NCI-H1436 treated with DMSO at 0.1 percent for 48 hours (cell line): Measurements from ENCODE around the gene S100P.
"Not testable (repeated sequence)": the region's sequence is repeated elsewhere in the genome, so short reads cannot be mapped to it uniquely, and the experiment has no call there.

Source experiments
- DNase-seq: peaks from one replicate; lab custom pipeline; 2025; lab: John Stamatoyannopoulos, UW

S100P gene

DNA sequence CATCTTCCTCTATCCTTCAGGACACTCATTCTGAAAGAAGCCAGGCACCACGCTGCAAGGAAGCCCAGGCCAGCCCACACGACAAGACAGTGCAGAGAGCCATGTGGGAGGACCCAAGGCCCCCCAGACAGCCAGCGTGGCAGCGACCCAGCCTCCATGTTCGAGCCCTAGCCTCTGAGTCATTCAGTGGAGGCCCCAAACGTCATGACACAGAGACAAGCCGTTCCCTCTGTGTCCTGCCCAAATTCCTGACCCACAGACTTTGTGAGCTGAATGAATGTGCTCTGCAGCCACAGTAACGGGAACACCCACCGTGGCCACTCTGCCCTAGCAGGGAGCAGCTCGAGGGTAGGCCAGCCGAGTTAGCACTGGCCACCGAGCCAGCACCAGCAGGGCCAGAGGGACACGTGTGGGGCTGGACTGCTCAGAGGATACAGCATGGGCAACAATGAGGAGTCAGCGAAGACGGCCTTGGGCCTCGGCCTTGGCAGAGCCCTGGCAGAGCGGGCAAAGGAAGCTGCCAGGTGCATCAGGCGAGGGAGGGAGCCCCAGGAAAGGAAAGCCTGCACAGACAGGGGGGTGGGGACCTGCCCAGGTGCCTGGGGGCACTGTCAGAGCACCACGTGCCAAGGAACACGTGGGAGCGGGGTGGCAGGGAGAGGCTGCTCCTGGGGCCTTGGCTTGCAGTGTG is 30.9 kb downstream of the S100P start:
- no peak for DNase-seq

DNA sequence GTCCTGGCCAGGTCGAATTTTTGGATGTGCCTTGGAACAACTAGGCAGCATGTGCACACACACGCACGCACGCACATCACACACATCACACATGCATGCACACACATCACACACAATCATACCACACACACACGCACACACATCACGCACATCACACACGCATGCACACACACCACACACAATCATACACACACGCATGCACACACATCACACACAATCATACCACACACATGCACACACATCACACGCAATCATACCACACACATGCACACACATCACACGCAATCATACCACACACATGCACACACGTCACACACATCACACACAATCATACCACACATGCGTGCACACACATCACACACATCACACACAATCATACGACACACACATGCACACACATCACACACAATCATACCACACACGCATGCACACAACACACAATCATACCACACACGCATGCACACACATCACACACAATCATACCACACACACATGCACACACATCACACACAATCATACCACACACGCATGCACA is 31.8 kb downstream of the S100P start:
- DNase-seq: not testable (repeated sequence)

DNA sequence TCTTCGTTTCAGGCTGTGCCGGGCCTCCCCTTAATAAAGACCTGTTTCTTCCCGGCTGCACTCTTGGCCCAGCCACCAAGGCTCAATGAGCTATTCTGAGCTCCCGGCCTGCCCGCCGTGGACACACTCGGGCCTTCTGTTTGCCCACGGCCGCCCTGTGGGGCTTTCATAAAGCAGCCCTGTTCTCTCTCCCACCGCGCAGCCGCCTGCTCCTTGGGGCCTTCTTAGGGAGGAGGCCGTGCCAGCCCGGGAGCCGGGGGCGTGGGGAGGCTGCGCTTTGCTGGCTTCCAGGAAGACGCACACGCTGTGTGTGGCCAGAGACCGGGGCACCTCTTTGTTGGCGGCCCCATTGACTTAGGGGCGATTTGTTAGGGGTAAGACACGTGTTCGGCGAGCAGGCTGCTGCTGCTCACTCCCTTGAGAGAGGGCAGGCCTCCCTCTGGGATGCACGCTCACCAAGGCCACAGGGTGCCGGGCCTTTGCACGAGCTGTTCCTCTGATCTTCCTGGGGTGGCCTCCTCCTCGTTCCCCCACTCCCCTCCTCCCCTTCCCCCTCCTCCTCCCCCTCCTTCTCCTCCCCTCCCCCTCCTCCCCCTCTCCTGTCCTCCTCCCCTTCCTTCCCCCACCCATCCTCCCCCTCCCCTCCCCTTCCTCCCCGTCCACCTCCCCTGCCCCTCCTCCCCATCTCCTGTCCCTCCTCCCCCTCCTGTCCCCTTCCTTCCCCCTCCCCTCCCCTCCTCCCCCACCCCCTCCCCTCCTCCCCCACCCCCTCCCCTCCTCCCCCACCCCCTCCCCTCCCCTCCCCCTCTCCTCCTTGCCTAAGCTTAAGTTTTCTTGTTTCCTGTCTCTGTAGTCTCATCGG is 33.6 kb downstream of the S100P start:
- DNase-seq: no peak

DNA sequence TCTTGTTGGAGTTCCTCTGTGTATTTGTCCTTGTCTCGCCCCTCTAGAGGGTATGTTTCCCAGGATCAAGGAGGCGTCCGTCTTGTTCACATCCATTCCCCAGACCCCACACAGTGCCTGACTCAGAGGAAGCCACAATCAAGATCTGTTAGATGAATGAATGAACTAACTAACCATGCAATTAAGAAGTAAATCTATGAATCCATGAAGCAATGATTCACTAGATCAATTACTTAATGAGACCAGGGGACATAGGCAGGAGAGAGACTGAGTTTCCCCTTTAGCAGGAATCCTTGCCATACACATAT is 34.2 kb downstream of the S100P start:
- no peak for DNase-seq

DNA sequence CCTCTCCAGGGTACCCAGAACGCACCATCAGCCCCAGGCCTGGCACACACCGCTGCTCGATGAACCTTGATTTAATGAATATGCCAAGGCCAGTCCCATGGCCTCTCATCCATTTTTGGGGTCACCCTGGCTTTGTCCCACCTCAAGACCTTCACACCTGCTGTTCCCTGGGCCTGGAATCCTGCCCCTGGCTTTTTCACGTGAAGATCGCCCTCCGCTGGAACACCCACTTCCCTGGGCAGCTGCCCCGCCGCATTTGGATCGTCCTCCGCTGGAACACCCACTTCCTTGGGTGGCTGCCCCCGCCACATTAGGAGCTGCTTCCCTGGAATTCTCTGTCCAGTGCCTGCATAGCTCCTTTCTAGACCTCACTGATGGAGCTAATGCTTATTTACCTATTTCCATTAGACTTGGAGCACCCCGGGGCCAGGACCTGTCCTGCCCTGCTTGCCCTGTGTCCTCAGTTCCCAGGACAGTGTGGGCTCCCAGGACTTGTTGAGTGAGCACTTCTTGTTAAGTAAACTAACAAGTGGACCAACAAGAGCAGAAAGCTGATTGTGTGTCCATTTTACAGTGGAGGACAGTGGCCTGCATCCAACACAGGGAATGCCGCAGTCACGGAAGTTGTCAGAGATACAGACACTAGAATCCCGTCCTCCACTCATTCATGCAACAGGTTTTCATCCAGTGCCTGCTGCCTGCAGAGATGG is 34.8 kb downstream of the S100P start:
- DNase-seq: no peak

DNA sequence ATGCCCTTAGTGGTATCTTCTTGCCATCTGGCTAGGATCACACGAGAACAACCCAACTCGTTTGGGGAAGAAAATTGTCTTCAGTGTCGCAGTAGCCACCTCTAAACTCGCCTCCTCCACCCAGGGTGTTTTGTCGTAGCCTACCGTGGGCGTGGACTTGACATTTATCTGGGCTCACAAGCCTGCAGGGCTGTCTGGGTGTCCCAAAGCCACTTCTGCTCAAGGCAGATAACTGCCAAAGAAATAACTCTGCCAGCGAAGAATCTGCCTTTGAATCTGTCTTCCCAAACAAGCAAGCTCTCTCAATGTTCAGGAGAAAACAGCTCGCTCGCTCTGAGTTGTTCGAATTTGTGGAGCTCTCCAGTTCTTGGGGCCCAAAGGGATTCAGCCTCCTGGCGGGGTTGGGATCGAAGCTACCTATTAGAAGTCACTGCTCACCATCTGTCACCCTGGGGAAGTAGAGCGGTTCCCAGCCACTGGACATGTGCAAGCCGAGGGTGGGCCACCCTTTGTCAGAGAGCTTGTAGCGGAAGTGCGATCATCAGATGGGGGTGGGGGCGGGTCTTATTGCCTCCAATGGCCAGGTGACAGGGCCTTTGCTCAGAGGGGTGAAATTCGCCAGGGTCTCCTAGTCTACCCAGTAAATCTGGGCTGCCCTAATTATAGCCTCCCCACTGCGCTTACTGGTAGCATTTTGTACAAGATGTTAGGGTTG is 37.1 kb downstream of the S100P start:
- no peak for DNase-seq

DNA sequence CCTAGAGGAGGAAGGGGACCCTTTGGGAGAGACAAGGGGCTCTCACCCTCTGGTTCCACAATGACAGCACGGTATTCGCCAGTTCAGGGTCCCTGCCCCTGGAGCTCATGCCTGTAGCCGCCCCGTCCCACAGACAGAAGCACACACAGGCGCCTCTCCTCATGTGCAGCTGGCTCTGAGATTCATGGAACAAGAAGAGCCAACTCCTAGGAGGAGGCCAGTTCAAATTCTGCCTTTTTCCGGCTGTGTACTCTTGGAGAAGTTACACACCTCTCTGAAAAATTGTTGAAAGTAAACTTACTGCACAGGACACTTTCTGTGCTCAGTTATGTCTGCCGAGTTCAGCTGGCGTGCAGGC is 37.6 kb downstream of the S100P start:
- no peak for DNase-seq

DNA sequence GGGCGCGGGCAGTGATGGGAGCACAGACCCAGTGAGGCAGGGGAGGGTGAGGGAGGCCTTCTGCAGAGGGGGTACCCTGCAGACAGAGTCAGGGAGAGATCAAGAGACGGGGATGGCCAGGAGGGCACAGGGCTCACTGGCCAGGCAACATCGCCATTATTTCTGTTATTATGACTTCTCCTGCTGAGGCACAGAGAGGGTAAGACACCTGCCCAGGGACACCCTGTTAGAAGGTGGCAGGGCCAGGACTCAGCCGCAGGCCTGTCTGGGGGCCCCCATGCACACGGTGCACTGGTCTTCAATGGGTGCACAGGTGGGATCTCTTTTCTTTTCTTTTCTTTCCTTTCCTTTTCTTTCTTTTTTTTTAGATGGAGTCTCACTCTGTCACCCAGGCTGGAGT is 38.1 kb downstream of the S100P start:
- DNase-seq: no peak

DNA sequence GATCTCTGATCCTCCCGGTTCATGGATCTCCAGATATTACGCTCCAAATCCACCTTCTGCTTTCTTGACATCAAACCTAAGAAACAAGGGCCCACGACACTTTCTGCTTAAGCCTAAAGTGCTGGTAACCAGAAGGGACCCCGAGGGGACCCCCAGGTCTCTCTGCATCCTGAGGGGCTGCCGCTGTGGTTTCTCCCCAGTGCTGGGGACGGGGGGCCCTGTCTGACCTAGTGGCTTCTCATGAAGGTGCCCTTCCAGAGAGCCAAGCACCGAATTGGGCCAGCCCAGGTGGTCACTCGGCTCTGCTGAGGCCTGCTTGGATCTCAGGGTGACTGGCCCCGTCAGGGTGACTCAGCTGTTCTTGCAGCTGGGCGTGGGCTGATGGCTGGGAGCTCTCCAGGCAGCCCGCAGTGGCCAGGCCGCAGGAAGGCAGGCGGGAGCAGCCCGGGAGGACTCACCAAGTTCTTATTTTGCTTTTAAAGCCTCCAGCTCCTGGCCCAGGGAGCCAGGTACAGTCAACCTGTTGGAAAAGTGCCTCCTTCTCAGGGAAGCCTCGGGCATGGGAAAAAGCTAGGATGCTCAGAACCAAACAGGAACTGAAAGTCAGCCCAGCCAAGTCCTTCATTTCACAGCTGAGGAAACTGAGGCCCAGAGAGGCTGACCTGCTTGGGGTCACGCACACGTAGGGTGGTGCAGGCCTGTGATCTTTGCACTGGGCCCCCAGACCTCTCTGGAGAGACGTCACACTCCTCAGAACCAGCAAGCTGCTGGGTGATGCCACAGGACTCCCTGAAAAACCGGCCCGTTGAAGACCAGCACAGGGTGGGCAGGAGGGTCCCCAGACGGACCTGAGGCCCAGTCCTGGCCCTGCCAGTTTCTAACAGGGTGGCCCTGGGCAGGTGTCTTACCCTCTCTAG is 39.0 kb downstream of the S100P start:
- DNase-seq: no peak

DNA sequence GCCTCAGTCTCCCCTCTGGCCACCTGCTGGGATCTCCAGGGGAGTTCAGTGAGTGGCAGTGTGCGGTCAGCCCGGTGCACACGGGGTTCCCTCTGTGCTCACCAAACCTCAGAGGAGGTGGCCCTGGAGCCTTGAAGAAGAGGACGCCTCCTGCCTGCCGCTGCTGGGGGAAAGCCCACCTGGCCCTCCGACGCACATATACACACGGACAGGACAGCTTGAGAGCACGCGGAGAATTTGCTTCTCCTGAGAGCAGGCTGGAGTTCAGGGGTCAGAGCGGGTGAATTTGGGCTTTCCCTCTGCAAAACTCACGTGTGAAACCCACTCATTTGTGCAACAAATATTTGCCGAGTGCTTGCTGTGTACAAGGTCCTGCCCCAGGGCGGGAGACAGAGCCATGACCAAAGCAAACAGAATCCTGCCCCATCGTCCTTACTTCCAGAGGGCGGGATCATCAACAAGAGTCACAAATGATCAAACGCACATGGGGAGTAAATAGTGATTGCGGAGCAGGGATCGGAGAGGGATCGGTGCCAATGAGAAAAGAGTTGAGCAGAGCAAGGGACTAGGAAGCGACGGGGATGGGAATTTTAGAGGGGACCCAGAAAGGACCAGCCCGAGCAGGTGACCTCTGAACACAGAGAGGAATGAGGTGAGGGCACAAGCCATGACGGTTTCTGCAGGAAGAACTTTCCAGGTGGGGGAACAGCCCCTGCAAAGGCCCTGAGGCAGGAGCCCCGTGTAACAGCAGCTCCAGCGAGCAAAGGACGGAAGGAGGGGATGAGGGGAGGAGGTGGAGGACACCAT is 39.9 kb downstream of the S100P start:
- DNase-seq: no peak

DNA sequence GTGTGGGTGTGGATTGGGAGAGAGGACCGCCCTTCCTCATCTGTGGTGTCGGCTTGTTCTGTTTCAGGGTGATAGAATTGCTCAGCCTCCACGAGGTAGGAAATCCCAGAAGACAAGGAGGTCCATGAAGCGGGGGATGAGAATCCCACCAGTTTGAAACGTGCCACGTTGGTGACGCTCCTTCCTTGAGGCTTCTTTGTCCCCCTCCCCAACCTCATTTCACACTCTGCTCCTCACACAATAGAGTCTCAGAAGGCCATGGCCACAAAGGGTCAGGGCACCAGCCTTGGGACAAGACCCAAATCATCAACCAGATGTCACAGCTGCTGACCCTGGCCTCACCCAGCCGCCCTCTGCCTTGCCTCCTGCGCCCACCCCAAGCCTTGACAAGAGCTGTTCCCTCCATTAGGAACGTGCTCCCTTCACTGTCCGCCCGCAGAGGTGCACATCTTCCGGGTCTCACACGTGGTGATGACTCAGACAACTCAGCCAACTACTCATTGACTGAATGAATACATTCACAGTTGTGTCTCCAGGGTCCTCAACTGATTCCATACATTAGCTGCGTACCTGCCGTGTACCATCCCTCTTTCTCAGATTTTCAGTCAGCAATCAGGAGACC is 40.6 kb downstream of the S100P start:
- DNase-seq: no peak

DNA sequence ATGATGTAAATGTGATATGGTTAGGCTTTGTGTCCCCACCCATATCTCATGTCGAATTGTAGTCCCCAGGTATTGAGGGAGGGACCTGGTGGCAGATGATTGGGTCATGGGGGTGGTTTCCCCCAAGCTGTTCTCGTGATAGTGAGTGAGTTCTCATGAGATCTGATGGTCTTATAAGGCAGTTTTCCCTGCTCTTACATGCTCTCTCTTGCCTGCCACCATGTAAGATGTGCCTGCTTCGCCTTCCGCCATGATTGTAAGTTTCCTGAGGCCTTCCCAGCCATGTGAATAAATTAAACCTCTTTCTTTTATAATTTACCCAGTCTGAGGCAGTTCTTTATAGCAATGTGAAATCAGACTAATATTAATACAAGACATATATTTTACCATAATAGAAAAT is 46.2 kb downstream of the S100P start:
- no peak for DNase-seq

DNA sequence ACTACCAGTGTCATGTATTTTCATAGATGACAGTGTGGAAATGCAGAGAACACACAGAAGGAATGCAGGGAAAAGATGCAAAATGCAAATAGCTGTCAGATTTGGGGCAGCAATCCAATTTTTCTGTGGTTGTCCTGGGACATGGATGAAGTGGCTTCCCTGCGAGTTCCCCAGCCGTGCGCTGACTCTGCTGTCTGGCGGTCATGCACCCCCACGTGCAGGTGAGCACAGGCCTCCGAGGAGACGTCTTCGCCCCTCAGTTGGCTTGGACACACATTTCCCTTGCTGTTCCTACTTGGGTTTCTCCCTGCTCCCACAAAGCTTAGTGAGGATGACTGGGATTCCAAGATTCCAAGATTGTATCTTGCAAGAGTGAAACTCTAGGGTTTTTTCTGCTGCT is 46.7 kb downstream of the S100P start:
- DNase-seq: no peak

DNA sequence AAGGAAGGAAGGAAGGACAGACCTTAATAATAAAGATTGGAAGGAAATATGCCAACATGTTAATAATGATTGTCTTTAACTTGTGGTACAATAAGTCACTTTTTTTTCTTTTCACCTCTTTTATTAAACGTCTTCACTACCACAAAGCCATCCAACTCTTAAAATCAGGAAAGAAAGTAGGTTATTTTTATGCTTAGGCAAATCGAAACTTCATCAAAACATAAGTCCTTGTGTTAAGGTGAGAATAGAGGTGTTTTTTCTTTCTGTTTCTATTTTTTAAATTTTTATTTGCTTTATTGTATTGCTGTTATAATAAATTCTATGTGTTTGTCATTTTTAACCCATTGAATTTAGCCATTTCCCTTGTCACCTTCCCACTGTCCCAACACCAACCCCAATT is 48.8 kb downstream of the S100P start:
- no peak for DNase-seq

DNA sequence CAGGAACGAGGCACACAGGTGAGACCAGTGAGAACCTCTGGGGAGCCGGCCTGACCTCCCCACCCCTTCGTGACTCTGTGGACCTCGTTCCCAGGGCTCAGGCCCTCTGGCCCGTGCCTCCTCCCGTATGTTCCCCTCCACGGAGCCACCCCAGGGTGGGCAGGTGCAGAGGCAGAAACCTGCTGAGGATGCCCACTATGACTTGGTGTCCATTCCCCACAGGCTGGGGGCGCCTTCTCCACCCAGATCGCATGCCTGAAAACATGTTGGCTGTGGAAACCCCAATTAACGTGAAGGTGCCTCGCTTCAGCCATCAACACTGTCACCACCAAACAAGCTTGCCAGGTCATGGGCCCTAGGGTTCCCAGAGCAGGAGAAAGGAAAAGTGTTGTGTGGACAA is 49.3 kb downstream of the S100P start:
- DNase-seq: no peak
